ENCODE data around the gene CYB5B.

CYB5B gene

DNA sequence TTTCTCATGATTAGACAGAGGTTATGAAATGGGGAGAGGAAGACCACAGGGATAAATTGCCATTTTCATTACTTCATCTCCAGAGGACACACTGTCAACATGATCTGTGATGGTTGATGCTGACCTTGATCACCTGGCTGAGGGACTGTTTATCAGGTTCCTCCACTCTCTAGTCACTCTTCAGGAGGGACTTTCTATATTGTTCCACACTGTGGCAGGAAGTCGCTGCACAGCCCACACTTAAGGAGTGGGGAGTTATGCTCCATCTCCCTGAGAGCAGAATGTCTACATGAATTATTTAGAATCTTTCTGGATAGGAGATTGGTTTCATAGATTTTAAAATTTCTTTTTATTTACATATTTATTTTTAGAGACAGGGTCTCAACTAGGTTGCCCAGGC is 46.7 kb downstream of the CYB5B start:
- no peaks in the 10 kb centered on the region for H3K27me3 ChIP-seq (ENCODE audit: control insufficient read depth, insufficient read depth, low read length)
- no peak for DNase-seq (ENCODE audit: low read depth, low spot score)
- H3K4me1 ChIP-seq (ENCODE audit: control insufficient read depth, insufficient read depth, low read length): no peaks in the 10 kb centered on the region
- no CpG with 5 or more reads among the region's 1 CpG for WGBS (ENCODE audit: insufficient coverage, insufficient read length)
- H3K4me3 ChIP-seq (ENCODE audit: low read length): no peak overlapping the region
- no peak overlapping the region for H3K27ac ChIP-seq (ENCODE audit: low read length)
- H3K36me3 ChIP-seq (ENCODE audit: control insufficient read depth, insufficient read depth, low read length): no peaks in the 10 kb centered on the region
- no peaks in the 10 kb centered on the region for H3K9me3 ChIP-seq (ENCODE audit: control insufficient read depth, insufficient read depth, low read length)

DNA sequence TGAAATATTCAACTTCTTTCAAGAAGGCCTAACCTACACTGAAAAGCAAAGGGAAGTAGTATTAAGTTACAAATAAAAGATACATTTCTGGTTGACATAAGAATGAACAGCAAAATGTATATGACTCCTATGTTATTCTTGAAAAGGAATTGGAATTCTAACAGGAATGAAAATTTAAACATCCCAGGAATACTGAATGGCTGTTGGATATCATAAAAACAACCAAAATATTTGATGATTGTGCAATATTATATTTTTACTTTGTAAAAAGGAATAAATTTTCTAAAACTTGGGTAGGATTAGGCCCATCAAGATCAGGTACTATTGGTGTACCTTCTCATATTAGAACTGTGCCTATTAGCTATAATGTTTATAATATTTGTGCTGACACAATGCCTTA is 50.0 kb downstream of the CYB5B start:
- no peak overlapping the region for H3K27ac ChIP-seq (ENCODE audit: low read length)
- DNase-seq (ENCODE audit: low read depth, low spot score): no peak
- H3K27me3 ChIP-seq (ENCODE audit: control insufficient read depth, insufficient read depth, low read length): no peaks in the 10 kb centered on the region
- no peaks in the 10 kb centered on the region for H3K36me3 ChIP-seq (ENCODE audit: control insufficient read depth, insufficient read depth, low read length)
- no peaks in the 10 kb centered on the region for H3K4me1 ChIP-seq (ENCODE audit: control insufficient read depth, insufficient read depth, low read length)
- H3K9me3 ChIP-seq (ENCODE audit: control insufficient read depth, insufficient read depth, low read length): no peaks in the 10 kb centered on the region
- no peak overlapping the region for H3K4me3 ChIP-seq (ENCODE audit: low read length)

DNA sequence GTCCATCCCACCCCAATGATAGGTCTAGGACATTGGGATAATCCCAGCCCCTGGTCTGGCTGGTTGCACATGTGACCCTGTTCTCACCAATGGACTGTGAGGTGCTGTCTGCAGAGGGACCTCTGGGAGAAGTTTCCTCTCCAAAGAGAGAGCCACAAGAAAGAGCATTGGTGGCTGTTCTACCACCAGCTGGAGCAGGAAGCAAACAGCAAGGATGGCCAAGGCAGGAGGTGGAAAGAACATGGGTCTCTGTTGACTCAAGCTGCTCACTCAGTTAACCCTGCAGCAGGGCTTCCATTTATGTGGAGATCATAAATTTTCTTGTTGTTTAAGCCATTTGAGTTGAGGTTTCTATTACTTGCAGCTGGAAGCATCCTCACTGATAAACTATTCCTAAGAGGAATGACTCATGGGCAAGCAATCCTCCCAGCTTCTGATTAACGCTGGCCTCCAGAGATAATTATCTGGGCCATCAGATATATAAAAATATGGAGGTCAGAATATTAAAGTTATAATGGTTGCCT is 52.6 kb downstream of the CYB5B start:
- no CpG with 5 or more reads among the region's 1 CpG for WGBS (ENCODE audit: insufficient coverage, insufficient read length)
- Histone ChIP-seq H3K4me1 (ENCODE audit: control insufficient read depth, insufficient read depth, low read length) (no peaks in the 10 kb centered on the region), H3K4me3 (ENCODE audit: low read length) (no peak overlapping the region), H3K27me3 (ENCODE audit: control insufficient read depth, insufficient read depth, low read length) (no peaks in the 10 kb centered on the region), H3K9me3 (ENCODE audit: control insufficient read depth, insufficient read depth, low read length) (no peaks in the 10 kb centered on the region), H3K27ac (ENCODE audit: low read length) (no peak overlapping the region), H3K36me3 (ENCODE audit: control insufficient read depth, insufficient read depth, low read length) (no peaks in the 10 kb centered on the region)
- DNase-seq (ENCODE audit: low read depth, low spot score): no peak

DNA sequence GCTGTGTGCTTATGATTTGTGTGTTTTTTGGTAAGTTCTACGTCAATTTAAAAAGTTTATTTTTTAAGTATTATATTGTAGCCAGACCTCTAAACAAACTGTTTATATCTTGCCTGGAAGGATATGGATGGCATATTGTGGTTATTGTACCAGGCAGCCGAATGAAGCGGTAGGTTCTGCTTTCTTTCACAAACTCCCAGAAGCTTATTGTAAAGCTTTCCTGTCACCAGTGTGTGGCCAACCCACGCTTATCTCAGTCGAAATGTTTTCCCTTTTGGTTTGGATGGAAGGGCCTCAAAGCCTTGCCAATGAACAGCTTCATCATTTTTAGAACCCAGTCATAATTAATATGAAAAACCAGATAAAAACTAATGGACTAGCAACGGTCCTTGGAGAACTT is 53.1 kb downstream of the CYB5B start:
- H3K36me3 ChIP-seq (ENCODE audit: control insufficient read depth, insufficient read depth, low read length): no peaks in the 10 kb centered on the region
- no peak overlapping the region for H3K27ac ChIP-seq (ENCODE audit: low read length)
- WGBS (ENCODE audit: insufficient coverage, insufficient read length): no CpG with 5 or more reads among the region's 6 CpGs
- no peak for DNase-seq (ENCODE audit: low read depth, low spot score)
- H3K4me3 ChIP-seq (ENCODE audit: low read length): no peak overlapping the region
- H3K9me3 ChIP-seq (ENCODE audit: control insufficient read depth, insufficient read depth, low read length): no peaks in the 10 kb centered on the region
- H3K4me1 ChIP-seq (ENCODE audit: control insufficient read depth, insufficient read depth, low read length): no peaks in the 10 kb centered on the region
- H3K27me3 ChIP-seq (ENCODE audit: control insufficient read depth, insufficient read depth, low read length): no peaks in the 10 kb centered on the region

DNA sequence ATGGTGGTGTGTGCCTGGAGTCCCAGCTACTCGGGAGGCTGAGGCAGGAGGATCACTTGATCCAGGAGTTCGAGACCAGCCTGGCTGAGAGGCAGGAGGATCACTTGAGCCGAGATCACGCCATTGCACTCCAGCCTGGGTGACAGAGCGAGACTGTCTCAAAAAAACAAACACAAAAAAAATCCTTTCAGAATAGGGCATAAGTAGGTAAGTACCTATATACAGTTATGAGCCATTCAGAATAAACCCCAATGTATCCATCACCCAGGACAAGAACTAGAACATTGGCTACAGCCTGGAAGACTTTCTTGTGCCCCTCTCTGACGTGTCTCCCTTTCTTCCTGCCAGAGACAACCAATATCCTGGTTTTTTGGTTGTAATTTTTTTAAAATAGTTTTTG is 54.3 kb downstream of the CYB5B start:
- no peak for DNase-seq (ENCODE audit: low read depth, low spot score)
- whole genome bisulfite sequencing (ENCODE audit: insufficient coverage, insufficient read length): no CpG with 5 or more reads among the region's 6 CpGs
- Histone ChIP-seq H3K4me1 (ENCODE audit: control insufficient read depth, insufficient read depth, low read length) (no peaks in the 10 kb centered on the region), H3K36me3 (ENCODE audit: control insufficient read depth, insufficient read depth, low read length) (no peaks in the 10 kb centered on the region), H3K4me3 (ENCODE audit: low read length) (no peak overlapping the region), H3K27me3 (ENCODE audit: control insufficient read depth, insufficient read depth, low read length) (no peaks in the 10 kb centered on the region), H3K27ac (ENCODE audit: low read length) (no peak overlapping the region), H3K9me3 (ENCODE audit: control insufficient read depth, insufficient read depth, low read length) (no peaks in the 10 kb centered on the region)

DNA sequence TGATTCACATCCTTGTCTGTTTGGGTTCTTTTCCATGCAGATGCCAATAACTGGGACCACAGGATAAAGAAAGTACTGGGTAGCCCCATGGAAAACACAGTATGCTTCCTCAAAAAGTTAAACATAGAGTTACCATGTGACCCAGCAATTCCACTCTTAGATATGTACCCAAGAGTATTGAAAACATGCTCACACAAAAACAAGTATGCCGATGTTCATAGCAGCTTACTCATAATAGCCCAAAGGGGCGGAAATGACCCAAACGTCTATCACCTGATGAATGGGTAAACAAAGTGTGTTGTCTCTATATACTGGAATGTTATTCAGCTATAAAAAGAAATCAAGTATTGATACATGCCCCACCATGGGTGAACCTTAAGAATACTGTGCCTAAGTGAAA is 55.4 kb downstream of the CYB5B start:
- no peak overlapping the region for H3K27ac ChIP-seq (ENCODE audit: low read length)
- no peak for DNase-seq (ENCODE audit: low read depth, low spot score)
- WGBS (ENCODE audit: insufficient coverage, insufficient read length): no CpG with 5 or more reads among the region's 3 CpGs
- no peak overlapping the region for H3K4me3 ChIP-seq (ENCODE audit: low read length)
- no peaks in the 10 kb centered on the region for H3K4me1 ChIP-seq (ENCODE audit: control insufficient read depth, insufficient read depth, low read length)
- H3K36me3 ChIP-seq (ENCODE audit: control insufficient read depth, insufficient read depth, low read length): no peaks in the 10 kb centered on the region
- H3K9me3 ChIP-seq (ENCODE audit: control insufficient read depth, insufficient read depth, low read length): no peaks in the 10 kb centered on the region
- no peaks in the 10 kb centered on the region for H3K27me3 ChIP-seq (ENCODE audit: control insufficient read depth, insufficient read depth, low read length)

DNA sequence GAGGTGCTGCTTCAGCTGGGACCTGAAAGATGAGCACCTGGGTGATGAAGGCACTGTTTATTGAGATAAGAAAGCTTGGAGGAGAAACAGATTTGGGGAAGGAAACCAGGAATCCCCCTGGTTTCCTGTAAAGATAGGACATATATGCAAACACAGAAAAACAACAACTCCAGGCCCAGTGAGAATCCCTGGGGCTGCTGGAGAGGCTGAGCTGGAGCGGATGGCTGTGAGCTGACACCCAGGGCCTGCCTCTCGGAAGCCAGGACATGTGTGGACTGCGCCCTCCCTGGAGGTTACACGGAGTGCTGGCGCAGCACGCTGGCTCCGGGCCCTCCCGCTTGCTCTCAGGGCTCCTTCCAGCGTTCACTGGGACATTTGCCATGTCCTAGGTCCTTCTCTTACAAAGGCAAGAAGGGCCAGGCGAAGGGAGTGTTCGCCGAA is 57.5 kb downstream of the CYB5B start:
- H3K36me3 ChIP-seq (ENCODE audit: control insufficient read depth, insufficient read depth, low read length): no peaks in the 10 kb centered on the region
- H3K4me1 ChIP-seq (ENCODE audit: control insufficient read depth, insufficient read depth, low read length): no peaks in the 10 kb centered on the region
- H3K27me3 ChIP-seq (ENCODE audit: control insufficient read depth, insufficient read depth, low read length): no peaks in the 10 kb centered on the region; the same call in 1 of the 2 replicates
- WGBS (ENCODE audit: insufficient coverage, insufficient read length): no CpG with 5 or more reads among the region's 12 CpGs
- no peaks in the 10 kb centered on the region for H3K9me3 ChIP-seq (ENCODE audit: control insufficient read depth, insufficient read depth, low read length)
- no peak overlapping the region for H3K27ac ChIP-seq (ENCODE audit: low read length)
- no peak overlapping the region for H3K4me3 ChIP-seq (ENCODE audit: low read length)
- no peak for DNase-seq (ENCODE audit: low read depth, low spot score)

DNA sequence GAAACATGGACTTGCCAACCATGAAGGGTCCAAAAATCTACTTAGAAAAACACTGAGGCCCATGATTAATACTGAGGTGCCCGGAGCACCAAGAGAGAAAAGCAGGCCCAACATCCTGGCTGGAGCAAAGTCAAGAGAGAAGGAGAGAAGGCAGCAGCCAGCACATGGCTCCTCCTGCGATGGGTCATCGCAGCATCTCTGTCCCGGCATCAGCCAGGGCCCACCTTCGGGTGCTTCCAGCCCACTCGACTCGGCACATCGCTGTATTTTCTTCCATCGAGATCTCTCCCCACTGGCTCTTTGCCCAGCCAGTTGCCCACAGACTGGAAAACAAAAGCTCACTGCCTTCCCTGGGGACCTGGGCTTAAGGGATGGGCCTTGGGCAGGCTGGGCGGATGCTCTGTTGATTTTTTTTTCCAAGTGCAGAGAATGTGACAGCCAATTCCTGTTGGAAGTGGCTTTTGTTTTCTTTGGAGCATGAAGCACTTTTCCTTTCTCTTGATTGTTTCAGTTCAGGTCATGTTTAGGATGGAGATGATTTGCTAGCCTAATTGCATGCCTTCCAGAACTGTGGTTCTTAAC is 58.1 kb downstream of the CYB5B start:
- Histone ChIP-seq H3K4me3 (ENCODE audit: low read length) (no peak overlapping the region), H3K4me1 (ENCODE audit: control insufficient read depth, insufficient read depth, low read length) (no peaks in the 10 kb centered on the region), H3K36me3 (ENCODE audit: control insufficient read depth, insufficient read depth, low read length) (no peaks in the 10 kb centered on the region), H3K9me3 (ENCODE audit: control insufficient read depth, insufficient read depth, low read length) (no peaks in the 10 kb centered on the region), H3K27ac (ENCODE audit: low read length) (no peak overlapping the region), H3K27me3 (ENCODE audit: control insufficient read depth, insufficient read depth, low read length) (no peaks in the 10 kb centered on the region; the same call in 1 of the 2 replicates)
- no peak for DNase-seq (ENCODE audit: low read depth, low spot score)
- no CpG with 5 or more reads among the region's 10 CpGs for WGBS (ENCODE audit: insufficient coverage, insufficient read length)

DNA sequence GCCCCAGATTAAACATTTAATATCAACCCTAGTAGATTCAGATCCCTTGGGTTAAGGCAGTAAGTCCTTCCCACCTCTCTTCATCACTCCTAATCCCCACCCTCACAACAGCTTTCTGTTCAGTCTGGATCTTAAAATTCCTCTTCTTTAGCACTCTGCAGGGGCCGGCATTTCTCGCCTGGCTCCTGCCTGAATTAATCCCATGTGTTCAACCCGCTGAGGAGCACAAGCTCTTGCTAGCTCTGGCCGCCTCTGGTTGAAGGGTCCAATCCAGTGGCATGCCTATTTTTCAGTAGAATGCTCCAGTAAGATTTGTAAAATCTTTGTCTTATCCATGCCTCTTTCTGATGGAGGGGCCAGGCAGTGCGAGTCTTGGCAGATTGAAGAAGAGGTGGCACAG is 59.2 kb downstream of the CYB5B start:
- H3K4me1 ChIP-seq (ENCODE audit: control insufficient read depth, insufficient read depth, low read length): no peaks in the 10 kb centered on the region
- H3K27ac ChIP-seq (ENCODE audit: low read length): no peak overlapping the region
- DNase-seq (ENCODE audit: low read depth, low spot score): no peak
- H3K9me3 ChIP-seq (ENCODE audit: control insufficient read depth, insufficient read depth, low read length): no peaks in the 10 kb centered on the region
- no peaks in the 10 kb centered on the region; the same call in 1 of the 2 replicates for H3K27me3 ChIP-seq (ENCODE audit: control insufficient read depth, insufficient read depth, low read length)
- no peaks in the 10 kb centered on the region for H3K36me3 ChIP-seq (ENCODE audit: control insufficient read depth, insufficient read depth, low read length)
- no CpG with 5 or more reads among the region's 5 CpGs for WGBS (ENCODE audit: insufficient coverage, insufficient read length)
- H3K4me3 ChIP-seq (ENCODE audit: low read length): no peak overlapping the region

DNA sequence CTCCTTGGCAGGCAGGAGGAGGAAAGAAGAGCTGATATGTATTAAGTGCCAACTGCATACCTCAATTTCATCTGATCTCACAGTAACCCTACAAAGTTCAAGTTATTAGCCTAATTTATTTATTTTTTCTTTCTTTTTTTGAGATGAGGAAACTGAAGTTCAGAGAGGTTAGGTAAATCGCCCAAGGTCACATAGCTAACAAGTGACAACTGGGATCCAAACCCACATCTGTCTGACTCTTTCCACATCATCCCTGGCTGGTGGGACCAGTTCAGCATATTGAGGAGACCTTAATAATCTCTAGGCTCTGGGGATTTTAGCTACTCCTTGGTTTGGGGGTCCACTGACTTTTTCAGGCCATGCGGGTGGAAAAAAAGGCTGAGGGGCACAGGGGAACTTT is 60.9 kb downstream of the CYB5B start:
- H3K27me3 ChIP-seq (ENCODE audit: control insufficient read depth, insufficient read depth, low read length): no peaks in the 10 kb centered on the region; the same call in 1 of the 2 replicates
- H3K27ac ChIP-seq (ENCODE audit: low read length): no peak overlapping the region
- no peak overlapping the region for H3K4me3 ChIP-seq (ENCODE audit: low read length)
- H3K9me3 ChIP-seq (ENCODE audit: control insufficient read depth, insufficient read depth, low read length): no peaks in the 10 kb centered on the region
- H3K36me3 ChIP-seq (ENCODE audit: control insufficient read depth, insufficient read depth, low read length): no peaks in the 10 kb centered on the region
- WGBS (ENCODE audit: insufficient coverage, insufficient read length): no CpG with 5 or more reads among the region's 2 CpGs
- DNase-seq (ENCODE audit: low read depth, low spot score): no peak
- no peaks in the 10 kb centered on the region for H3K4me1 ChIP-seq (ENCODE audit: control insufficient read depth, insufficient read depth, low read length)

DNA sequence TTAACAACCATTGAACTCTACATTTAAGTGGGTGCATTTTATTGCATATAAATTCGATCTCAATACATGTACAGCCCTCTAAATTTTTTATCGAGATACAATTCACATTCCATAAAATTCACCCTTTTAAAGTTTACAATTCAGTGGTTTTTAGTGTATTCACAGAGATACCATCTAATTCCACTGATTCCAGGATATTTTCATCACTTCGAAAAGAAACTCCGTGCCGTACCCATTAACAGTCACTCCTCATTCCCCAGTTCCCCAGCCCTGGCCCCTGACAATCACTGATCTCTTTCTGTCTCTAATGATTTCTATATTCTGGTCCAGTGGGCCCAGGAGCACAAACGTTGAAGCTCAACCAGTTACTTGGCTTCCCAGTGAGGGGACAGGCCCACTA is 61.4 kb downstream of the CYB5B start:
- H3K36me3 ChIP-seq (ENCODE audit: control insufficient read depth, insufficient read depth, low read length): no peaks in the 10 kb centered on the region
- H3K9me3 ChIP-seq (ENCODE audit: control insufficient read depth, insufficient read depth, low read length): no peaks in the 10 kb centered on the region
- WGBS (ENCODE audit: insufficient coverage, insufficient read length): no CpG with 5 or more reads among the region's 6 CpGs
- no peaks in the 10 kb centered on the region for H3K4me1 ChIP-seq (ENCODE audit: control insufficient read depth, insufficient read depth, low read length)
- H3K27me3 ChIP-seq (ENCODE audit: control insufficient read depth, insufficient read depth, low read length): no peaks in the 10 kb centered on the region; the same call in 1 of the 2 replicates
- no peak overlapping the region for H3K27ac ChIP-seq (ENCODE audit: low read length)
- no peak for DNase-seq (ENCODE audit: low read depth, low spot score)
- H3K4me3 ChIP-seq (ENCODE audit: low read length): no peak overlapping the region
